ENCODE results near the gene DAP. TPM values are rescaled to one million over a fixed set of nuclear protein-coding genes. Genes with fewer than 3 reads are reported as not detected.

DAP gene
- total and polyA plus RNA-seq, 2 donors (not counting 1 experiment from before 2014, with no cell fraction given), result 56.6 to 158 TPM

DNA sequence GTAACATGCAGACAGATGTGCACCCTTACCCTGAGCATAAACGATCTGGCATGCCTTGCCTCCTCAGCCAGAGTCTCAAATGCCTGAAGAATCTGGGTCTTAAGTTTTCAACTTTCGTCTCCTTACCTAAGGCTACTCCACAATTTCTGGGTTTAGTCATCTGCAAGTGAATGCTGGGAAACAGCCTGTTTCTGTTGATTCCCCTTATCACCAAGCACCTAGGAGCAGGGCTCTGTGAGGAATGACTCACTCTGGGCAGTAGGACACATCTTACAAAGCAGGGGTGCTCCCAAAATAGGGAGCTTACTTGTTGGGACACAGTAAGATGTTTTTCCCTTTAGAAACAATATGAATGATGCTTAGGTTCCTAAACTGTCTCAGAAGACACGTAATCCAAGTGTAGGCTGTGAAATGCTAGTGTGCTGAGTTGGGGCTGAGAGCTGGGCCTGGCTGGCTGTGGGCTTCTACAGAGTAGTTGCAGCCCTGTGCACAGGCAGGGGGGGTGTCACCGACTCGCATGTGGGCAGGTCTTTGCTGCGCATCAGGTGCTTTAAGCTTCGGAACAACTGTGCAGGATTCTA, 58.0 kb downstream of the DAP start:
- H3K36me3 ChIP-seq (ENCODE audit: control insufficient read depth, insufficient read depth, low read length), result no peaks in the 10 kb centered on the region
- H3K9ac ChIP-seq (ENCODE audit: insufficient read depth, low read length), result no peak overlapping the region
- TF ChIP-seq EZH2 (IDR thresholded peaks at IDR 0.05; ENCODE audit: low read length, missing control alignments) (no peak), CTCF (conservative IDR thresholded peaks at IDR 0.05 in 1 of 2, IDR thresholded peaks at IDR 0.05 in 1 of 2; ENCODE audit: low read depth in 1 of 2, low read length in 2 of 2) (no peak)
- H4K20me1 ChIP-seq (ENCODE audit: control insufficient read depth, extremely low read depth, insufficient read depth, low read length), result no peaks in the 10 kb centered on the region
- H3K4me1 ChIP-seq (ENCODE audit: control insufficient read depth, extremely low read depth, insufficient read depth, low read length), result peaks cover 25% of the 10 kb centered on the region
- peaks cover 31% of the 10 kb centered on the region for H3K79me2 ChIP-seq (ENCODE audit: control insufficient read depth, insufficient read depth, low read length)
- no peak overlapping the region for H3K4me3 ChIP-seq (replicated peaks in 1 of 4; ENCODE audit: control extremely low read depth in 1 of 4, insufficient read depth in 1 of 4, low read depth in 3 of 4, low read length in 4 of 4)
- no peaks in the 10 kb centered on the region for H3K27me3 ChIP-seq (ENCODE audit: control insufficient read depth, insufficient read depth, low read length)
- peak overlapping the region; percentile 83 for H3K27ac ChIP-seq (ENCODE audit: insufficient read depth, low read length)
- peak overlapping the region; percentile 39 for H3K4me2 ChIP-seq (ENCODE audit: extremely low read depth, insufficient read depth, low read length)
- DNase-seq (ENCODE audit: low read depth in 2 of 2), result peak; percentile 49 to 83
- H2AFZ ChIP-seq (ENCODE audit: low read length), result no peak overlapping the region
- H3K9me3 ChIP-seq (ENCODE audit: control insufficient read depth, insufficient read depth, low read depth, low read length), result no peaks in the 10 kb centered on the region

DNA sequence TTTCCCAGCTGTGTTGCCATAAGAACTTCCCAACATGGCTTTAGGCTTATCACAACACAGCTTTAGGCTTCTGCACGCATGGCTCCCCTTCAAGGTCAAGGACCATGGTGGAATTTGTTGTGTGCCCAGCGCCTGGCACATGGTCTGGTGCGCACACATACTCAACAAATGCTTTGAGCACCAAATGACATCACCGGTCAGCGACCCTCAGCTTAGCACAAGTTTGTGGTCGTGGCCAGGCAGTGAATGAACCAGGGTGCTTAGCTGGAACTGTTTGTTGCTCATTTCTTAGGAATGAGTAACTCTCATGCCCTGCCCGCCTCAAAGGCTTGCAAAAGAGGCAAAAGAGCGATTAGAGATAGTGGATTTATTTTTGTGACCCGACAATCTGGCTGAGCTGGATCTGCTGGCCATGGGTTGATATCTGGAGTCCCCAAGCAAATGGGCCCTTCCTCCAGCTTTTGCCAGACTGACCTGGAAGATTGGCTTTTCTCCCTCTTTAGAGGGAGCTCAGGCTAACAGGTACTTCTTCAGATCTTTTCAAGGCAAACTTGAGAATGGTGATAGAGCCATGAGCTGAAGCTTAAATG, 58.9 kb downstream of the DAP start:
- H3K9ac ChIP-seq (ENCODE audit: insufficient read depth, low read length), result no peak overlapping the region
- H3K79me2 ChIP-seq (ENCODE audit: control insufficient read depth, insufficient read depth, low read length), result peaks cover 31% of the 10 kb centered on the region
- no peaks in the 10 kb centered on the region for H3K36me3 ChIP-seq (ENCODE audit: control insufficient read depth, insufficient read depth, low read length)
- peak overlapping the region; percentile 83 for H3K27ac ChIP-seq (ENCODE audit: insufficient read depth, low read length)
- TF ChIP-seq CTCF (conservative IDR thresholded peaks at IDR 0.05 in 1 of 2, IDR thresholded peaks at IDR 0.05 in 1 of 2; ENCODE audit: low read depth in 1 of 2, low read length in 2 of 2) (no peak), EZH2 (IDR thresholded peaks at IDR 0.05; ENCODE audit: low read length, missing control alignments) (no peak)
- DNase-seq (ENCODE audit: low read depth in 2 of 2), result peak; percentile 96 to 99
- peak overlapping the region; percentile 39 for H3K4me2 ChIP-seq (ENCODE audit: extremely low read depth, insufficient read depth, low read length)
- no peak overlapping the region for H3K4me3 ChIP-seq (replicated peaks in 1 of 4; ENCODE audit: control extremely low read depth in 1 of 4, insufficient read depth in 1 of 4, low read depth in 3 of 4, low read length in 4 of 4)
- no peaks in the 10 kb centered on the region for H3K27me3 ChIP-seq (ENCODE audit: control insufficient read depth, insufficient read depth, low read length)
- no peak overlapping the region for H2AFZ ChIP-seq (ENCODE audit: low read length)
- peaks cover 20% of the 10 kb centered on the region for H3K4me1 ChIP-seq (ENCODE audit: control insufficient read depth, extremely low read depth, insufficient read depth, low read length)
- H4K20me1 ChIP-seq (ENCODE audit: control insufficient read depth, extremely low read depth, insufficient read depth, low read length), result no peaks in the 10 kb centered on the region
- H3K9me3 ChIP-seq (ENCODE audit: control insufficient read depth, insufficient read depth, low read depth, low read length), result no peaks in the 10 kb centered on the region

DNA sequence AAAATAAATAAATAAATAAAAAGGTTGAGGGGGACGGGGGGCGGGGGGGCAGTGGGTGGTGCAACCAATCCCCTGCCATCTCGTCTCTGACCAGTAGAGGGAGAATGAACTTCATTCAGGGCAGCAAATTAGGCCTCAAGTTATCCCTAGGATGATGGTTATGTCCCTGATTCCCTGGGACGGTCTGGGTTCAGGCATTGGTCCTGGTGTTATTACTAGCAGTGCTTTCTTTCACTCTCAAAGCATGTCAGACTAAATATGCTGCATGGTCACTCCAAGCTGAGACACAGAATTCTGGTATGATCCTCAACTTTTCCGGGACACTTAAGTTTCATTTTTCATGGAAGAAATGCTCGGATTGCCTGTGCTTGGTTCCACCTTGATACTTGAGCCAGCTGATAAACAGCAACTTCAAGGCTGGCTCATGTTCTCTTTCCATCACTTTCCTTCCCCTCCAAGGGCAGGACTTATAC, 59.4 kb downstream of the DAP start:
- DNase-seq (ENCODE audit: low read depth in 2 of 2), result peak; percentile 56 to 77
- Histone ChIP-seq H3K4me1 (ENCODE audit: control insufficient read depth, extremely low read depth, insufficient read depth, low read length) (peaks cover 20% of the 10 kb centered on the region), H2AFZ (ENCODE audit: low read length) (no peak overlapping the region), H3K36me3 (ENCODE audit: control insufficient read depth, insufficient read depth, low read length) (no peaks in the 10 kb centered on the region), H3K9ac (ENCODE audit: insufficient read depth, low read length) (no peak overlapping the region), H3K4me2 (ENCODE audit: extremely low read depth, insufficient read depth, low read length) (no peak overlapping the region), H4K20me1 (ENCODE audit: control insufficient read depth, extremely low read depth, insufficient read depth, low read length) (no peaks in the 10 kb centered on the region), H3K9me3 (ENCODE audit: control insufficient read depth, insufficient read depth, low read depth, low read length) (no peaks in the 10 kb centered on the region), H3K27ac (ENCODE audit: insufficient read depth, low read length) (peak overlapping the region; percentile 83), H3K27me3 (ENCODE audit: control insufficient read depth, insufficient read depth, low read length) (no peaks in the 10 kb centered on the region), H3K79me2 (ENCODE audit: control insufficient read depth, insufficient read depth, low read length) (peaks cover 27% of the 10 kb centered on the region), H3K4me3 (replicated peaks in 1 of 4; ENCODE audit: control extremely low read depth in 1 of 4, insufficient read depth in 1 of 4, low read depth in 3 of 4, low read length in 4 of 4) (no peak overlapping the region)
- no peak for TF ChIP-seq EZH2 (IDR thresholded peaks at IDR 0.05; ENCODE audit: low read length, missing control alignments)
- TF ChIP-seq CTCF (conservative IDR thresholded peaks at IDR 0.05 in 1 of 2, IDR thresholded peaks at IDR 0.05 in 1 of 2; ENCODE audit: low read depth in 1 of 2, low read length in 2 of 2), result peak; percentile 46 to 60

Measured in fibroblast of lung (primary cell).